ENCODE measurements around the gene C2orf92. TPM values are rescaled to one million over a fixed set of nuclear protein-coding genes. Genes with fewer than 3 reads are reported as not detected.

Gene C2orf92
- total RNA-seq, 1 experiment from 2014 or later, result 0.21 TPM

DNA sequence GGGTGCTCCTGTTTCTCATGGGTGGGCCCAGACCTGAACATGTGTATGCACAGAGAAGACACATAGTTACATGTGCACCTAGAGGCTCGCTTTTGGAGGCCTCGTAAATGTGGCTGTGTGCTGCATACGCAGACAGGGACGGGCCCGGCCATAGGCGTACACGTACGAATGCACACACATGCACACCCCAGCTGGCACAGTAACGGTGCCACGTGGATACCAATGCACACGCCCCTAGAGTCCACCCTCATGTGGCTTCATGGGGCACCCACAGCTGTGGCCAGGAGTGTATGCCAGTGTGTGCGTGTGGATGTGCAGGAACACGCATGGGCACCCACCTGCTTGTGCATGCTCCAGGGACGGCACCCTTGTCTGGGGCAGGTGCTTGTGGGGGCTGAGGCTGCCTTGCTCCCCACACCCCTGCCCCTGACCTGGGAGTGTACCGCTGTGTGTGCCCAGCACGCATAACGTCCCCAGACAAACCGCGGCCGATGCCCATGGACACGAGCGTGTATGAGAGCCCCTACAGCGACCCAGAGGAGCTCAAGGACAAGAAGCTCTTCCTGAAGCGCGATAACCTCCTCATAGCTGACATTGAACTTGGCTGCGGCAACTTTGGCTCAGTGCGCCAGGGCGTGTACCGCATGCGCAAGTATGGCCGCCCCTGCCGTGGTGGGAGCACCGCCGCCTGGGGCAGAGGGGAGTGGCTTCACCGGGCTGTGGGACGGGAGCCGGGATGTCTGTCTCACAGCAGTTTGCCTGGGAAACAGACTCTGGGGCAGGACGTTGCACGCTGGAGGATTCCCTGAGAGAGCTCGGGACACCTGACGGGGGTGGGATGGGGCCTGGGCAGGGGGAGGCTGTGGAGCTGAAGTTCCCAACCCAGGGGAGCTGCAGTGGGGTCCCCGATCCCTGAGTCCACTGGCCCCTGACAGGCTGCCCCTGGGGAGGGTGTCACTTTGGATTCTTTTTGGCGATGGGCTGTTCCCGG, 64.8 kb downstream of the C2orf92 start:
- in situ Hi-C loops (cut with HindIII; ENCODE audit: low pct_unique_long_range_greater_than_20kb, low sequenced_read_pairs), result no loop called here
- DNase-seq (ENCODE audit: low read depth, low spot score), result no peak

- in situ Hi-C loops (cut with HindIII; ENCODE audit: low pct_unique_long_range_greater_than_20kb, low sequenced_read_pairs), result no loop called here
Observed at GRCh38 chr2:97735161-97735561, 65.6 kb downstream of the C2orf92 start.

DNA sequence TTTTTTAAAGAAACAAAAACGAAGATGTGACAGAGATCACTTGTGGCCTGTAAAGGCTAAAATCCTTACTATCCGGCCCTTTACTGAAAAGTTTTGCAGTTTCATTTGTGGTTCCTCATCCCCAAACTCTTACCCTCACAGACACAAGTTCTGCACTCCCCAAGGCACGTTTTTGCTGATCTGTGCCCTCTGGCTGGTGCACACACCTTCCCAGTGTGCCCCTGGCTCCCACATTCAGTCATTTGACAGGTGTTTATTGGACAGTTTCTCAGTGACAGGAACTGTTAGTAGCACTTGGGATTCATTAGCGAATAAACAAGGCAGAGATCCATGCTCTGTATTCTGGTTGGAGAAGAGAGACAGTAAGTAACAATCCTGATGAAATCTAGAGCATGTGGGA, 66.7 kb downstream of the C2orf92 start:
- in situ Hi-C loops (cut with HindIII; ENCODE audit: low pct_unique_long_range_greater_than_20kb, low sequenced_read_pairs), result no loop called here
- DNase-seq (ENCODE audit: low read depth, low spot score), result no peak

More at GRCh38 chr2:97735161-97735561, 65.6 kb downstream of the C2orf92 start:
- no peak for DNase-seq (ENCODE audit: low read depth, low spot score)

GRCh38 chr2:97736608-97737330, 67.3 kb downstream of the C2orf92 start:
- in situ Hi-C loops (cut with HindIII; ENCODE audit: low pct_unique_long_range_greater_than_20kb, low sequenced_read_pairs), result no loop called here
- no peak for DNase-seq (ENCODE audit: low read depth, low spot score)

DNA sequence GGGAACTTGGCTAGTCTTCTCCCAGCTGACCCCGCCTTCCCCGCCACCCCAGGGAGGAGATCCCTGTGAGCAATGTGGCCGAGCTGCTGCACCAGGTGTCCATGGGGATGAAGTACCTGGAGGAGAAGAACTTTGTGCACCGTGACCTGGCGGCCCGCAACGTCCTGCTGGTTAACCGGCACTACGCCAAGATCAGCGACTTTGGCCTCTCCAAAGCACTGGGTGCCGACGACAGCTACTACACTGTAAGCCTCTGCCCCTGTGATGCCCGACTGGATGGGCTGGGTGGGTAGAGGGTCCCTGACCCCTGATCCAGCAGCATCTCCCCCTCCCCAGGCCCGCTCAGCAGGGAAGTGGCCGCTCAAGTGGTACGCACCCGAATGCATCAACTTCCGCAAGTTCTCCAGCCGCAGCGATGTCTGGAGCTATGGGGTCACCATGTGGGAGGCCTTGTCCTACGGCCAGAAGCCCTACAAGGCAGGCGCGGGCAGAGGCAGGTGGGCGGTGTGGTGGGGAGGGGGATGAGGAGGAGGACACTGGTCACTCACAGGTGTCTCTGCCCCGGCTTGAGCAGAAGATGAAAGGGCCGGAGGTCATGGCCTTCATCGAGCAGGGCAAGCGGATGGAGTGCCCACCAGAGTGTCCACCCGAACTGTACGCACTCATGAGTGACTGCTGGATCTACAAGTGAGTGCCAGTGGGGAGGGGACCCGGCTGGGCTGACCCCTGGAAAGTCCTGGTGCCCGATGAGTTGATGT, 68.1 kb downstream of the C2orf92 start:
- DNase-seq (ENCODE audit: low read depth, low spot score), result no peak
- in situ Hi-C loops (cut with HindIII; ENCODE audit: low pct_unique_long_range_greater_than_20kb, low sequenced_read_pairs), result no loop called here

DNA sequence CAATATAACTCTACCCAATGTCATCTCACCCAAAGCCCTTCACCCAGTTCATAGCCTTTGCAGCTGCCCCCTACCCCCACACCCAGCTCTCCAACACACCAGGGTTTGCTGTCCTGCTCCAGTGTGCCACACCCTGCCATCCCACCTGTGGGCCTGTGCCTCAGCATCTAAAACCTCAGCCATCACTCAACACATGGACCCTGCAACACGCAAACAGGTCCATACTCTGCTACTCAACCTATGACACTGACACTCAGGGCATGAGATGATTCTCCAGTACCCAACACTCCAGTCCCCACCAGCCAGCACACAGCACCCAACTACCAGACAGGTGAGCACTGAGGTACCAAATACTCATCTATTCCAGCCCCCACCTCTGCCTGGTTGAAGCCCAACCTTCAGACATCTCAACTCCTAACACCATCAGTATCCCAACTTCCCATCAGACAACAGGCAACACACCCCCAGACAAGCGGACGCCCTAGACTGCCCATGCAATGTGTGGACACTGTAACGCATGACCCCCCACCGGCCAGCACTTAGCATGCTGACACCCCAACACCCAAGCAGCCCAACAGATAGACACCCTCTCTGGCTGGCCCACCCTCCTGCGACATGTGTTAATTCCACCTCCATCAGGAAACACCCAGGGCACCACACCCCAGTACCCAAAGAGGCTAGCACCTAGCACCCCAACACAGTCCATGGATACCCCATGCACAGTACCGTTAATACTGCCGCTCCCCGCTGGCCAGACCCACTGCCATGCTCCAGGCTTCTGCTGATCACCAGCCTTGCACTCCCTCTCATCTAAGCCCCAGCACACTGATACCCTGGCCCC, 68.9 kb downstream of the C2orf92 start:
- in situ Hi-C loops (cut with HindIII; ENCODE audit: low pct_unique_long_range_greater_than_20kb, low sequenced_read_pairs), result no loop called here
- DNase-seq (ENCODE audit: low read depth, low spot score), result no peak

DNA sequence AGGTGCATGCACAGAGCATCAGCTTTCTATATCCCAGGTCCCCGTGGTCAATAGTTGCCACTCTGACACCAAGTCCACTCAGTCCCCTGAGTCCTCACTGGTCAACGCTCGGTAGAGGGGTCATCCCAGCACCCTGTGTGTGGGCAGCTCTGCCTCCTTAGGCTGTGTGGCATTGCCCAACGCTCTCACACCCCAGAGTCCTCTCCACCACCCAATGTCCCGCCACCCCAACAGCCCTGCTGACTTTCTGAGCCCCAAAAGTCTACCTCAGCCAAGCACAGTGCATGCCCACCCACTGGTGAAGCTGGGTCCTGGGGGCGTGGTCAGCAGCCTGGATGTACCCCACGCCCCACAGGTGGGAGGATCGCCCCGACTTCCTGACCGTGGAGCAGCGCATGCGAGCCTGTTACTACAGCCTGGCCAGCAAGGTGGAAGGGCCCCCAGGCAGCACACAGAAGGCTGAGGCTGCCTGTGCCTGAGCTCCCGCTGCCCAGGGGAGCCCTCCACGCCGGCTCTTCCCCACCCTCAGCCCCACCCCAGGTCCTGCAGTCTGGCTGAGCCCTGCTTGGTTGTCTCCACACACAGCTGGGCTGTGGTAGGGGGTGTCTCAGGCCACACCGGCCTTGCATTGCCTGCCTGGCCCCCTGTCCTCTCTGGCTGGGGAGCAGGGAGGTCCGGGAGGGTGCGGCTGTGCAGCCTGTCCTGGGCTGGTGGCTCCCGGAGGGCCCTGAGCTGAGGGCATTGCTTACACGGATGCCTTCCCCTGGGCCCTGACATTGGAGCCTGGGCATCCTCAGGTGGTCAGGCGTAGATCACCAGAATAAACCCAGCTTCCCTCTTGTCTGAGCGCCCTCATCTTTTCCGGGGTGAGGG, 69.7 kb downstream of the C2orf92 start:
- no peak for DNase-seq (ENCODE audit: low read depth, low spot score)
- in situ Hi-C loops (cut with HindIII; ENCODE audit: low pct_unique_long_range_greater_than_20kb, low sequenced_read_pairs), result no loop called here

GRCh38 chr2:97739893-97740245, 70.4 kb downstream of the C2orf92 start:
- DNase-seq (ENCODE audit: low read depth, low spot score), result no peak
- in situ Hi-C loops (cut with HindIII; ENCODE audit: low pct_unique_long_range_greater_than_20kb, low sequenced_read_pairs), result no loop called here

DNA sequence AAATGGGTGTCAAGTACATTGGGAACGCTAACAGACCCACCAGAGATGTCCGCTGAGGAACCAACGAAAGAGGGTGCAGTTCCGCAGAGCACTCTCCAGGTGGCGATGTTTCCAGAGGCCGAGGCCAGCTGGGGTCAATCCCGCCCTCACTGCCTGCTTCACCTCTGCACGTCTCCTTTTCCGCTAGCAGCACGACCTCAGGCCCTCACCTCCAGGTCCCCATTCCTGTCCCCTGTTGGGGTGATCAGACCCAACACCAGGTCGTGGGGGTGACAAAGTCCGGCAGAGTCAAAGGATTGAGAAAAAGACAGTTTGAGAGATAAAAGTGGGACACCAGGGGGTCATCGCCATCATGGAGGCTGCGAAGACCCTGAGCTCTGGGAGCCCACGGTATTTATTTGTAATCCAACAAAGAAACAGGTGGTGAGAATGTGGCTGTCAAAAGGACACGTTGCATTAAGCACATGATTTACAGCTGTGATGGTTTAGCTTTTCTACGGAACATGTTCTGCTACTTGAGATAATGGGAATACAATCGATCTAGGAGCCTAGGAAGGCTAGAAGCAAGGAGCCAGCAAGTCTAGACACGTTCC, 71.2 kb downstream of the C2orf92 start:
- in situ Hi-C loops (cut with HindIII; ENCODE audit: low pct_unique_long_range_greater_than_20kb, low sequenced_read_pairs), result no loop called here
- peak; percentile 54 for DNase-seq (ENCODE audit: low read depth, low spot score)

GRCh38 chr2:97741251-97741650, 71.7 kb downstream of the C2orf92 start:
- in situ Hi-C loops (cut with HindIII; ENCODE audit: low pct_unique_long_range_greater_than_20kb, low sequenced_read_pairs), result no loop called here
- DNase-seq (ENCODE audit: low read depth, low spot score), result no peak

DNA sequence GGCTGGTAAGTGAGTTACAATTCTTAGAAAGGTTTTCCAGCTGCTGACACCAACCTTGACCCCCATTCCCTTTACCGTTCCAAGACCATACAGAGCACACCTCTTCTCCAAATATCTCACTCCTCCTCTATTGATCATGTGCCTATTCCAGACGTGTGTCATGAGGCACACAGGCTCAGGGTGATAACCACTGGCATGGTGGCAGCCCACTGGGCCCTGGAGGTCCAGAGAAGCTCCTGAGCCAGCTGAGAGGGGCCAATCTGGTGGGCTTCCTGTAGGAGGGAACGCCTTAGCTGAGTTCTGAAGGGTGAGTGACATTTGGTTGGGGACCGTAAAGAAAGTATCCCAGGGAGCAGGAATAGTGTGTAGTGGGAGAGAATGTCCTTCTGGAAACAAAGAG, 72.2 kb downstream of the C2orf92 start:
- DNase-seq (ENCODE audit: low read depth, low spot score), result no peak
- in situ Hi-C loops (cut with HindIII; ENCODE audit: low pct_unique_long_range_greater_than_20kb, low sequenced_read_pairs), result no loop called here

DNA sequence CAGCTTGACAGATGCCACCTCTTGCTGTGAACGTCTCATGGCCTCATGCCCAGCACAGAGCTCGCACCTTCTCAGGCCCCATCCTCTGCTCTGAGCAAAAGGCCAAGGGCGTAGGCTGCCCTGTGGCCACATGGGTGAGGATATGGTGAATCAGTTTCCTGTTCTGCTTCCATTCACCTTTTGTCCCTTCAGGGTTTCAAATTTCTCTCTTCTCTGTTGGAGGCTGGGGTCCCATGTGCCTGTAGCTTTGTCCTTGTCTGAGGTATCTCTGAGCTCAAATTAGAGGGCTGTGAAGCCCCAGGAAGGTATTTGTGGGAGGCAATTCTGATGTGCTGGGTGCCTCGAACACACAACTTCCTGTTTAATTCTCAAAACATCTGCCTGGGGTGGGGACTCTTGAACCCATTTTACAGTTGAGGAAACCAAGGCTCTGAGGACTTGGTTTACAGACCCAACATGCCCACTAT, 72.9 kb downstream of the C2orf92 start:
- no peak for DNase-seq (ENCODE audit: low read depth, low spot score)
- in situ Hi-C loops (cut with HindIII; ENCODE audit: low pct_unique_long_range_greater_than_20kb, low sequenced_read_pairs), result no loop called here

GRCh38 chr2:97743913-97744312, 74.4 kb downstream of the C2orf92 start:
- no peak for DNase-seq (ENCODE audit: low read depth, low spot score)
- in situ Hi-C loops (cut with HindIII; ENCODE audit: low pct_unique_long_range_greater_than_20kb, low sequenced_read_pairs), result no loop called here

- no peak for DNase-seq (ENCODE audit: low read depth, low spot score)
- in situ Hi-C loops (cut with HindIII; ENCODE audit: low pct_unique_long_range_greater_than_20kb, low sequenced_read_pairs), result no loop called here
Observed at GRCh38 chr2:97745474-97746174, 76.1 kb downstream of the C2orf92 start.

DNA sequence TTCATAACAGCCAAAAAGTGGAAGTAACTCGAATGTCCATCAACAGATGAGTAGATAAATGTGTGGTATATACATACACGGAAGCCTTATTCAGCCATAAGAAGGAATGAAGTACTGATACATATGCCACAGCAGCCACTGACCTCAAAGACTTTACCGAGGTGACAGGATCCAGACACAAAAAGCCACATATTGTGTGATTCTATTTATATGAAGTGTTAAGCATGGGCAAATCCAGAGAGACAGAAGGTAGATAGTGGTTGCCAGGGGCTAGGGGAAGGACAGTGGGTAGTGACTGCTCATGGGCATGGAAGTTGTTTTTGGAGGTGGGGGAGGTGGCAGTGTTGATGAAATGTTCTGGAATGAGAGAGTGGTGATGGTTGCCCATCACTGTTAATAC, 77.8 kb downstream of the C2orf92 start:
- in situ Hi-C loops (cut with HindIII; ENCODE audit: low pct_unique_long_range_greater_than_20kb, low sequenced_read_pairs), result no loop called here
- DNase-seq (ENCODE audit: low read depth, low spot score), result no peak

All from SK-MEL-5 (cell line).